GM19468 (cell line): ENCODE results near the gene CMTM5.

Source experiments
- ATAC-seq: cut with Tn5 transposase; IDR thresholded peaks from one replicate; pipeline ENCODE4 v1.9.1; 2021; ENCODE audit warnings: mild to moderate bottlenecking, moderate library complexity, moderate number of reproducible peaks; ENCODE audit not compliant: unreplicated experiment; ENCODE audit errors: extremely low read depth

Gene CMTM5

GRCh38 chr14:23357261-23357660 lies 19.6 kb upstream of the CMTM5 start:
- ATAC-seq: no peak

GRCh38 chr14:23358042-23358441 lies 18.8 kb upstream of the CMTM5 start:
- ATAC-seq: no peak

GRCh38 chr14:23358553-23359166 lies 18.2 kb upstream of the CMTM5 start:
- no peak for ATAC-seq

DNA sequence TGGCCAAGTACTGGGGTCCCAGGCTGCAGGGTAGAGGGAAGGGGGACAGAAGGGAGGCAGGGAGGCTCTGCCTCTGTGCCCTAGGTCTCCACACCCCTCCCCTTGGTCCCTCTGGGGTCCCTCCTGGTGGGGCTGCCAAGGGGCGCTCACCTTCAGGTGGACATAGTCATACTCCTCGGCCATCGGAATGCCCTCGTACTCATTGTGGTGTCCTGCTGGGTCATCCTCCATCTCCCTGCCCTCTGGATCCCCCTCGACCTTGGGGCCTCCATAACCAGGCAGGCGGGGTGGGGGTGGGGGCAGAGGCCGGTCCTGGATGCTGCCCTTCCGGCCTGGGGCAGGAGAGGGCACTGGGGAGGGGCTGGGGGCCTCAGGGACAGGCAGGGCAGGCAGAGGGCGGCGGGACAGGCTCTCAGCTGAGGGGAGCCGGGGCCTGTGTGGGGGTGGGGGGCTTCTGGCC lies 17.6 kb upstream of the CMTM5 start:
- no peak for ATAC-seq

DNA sequence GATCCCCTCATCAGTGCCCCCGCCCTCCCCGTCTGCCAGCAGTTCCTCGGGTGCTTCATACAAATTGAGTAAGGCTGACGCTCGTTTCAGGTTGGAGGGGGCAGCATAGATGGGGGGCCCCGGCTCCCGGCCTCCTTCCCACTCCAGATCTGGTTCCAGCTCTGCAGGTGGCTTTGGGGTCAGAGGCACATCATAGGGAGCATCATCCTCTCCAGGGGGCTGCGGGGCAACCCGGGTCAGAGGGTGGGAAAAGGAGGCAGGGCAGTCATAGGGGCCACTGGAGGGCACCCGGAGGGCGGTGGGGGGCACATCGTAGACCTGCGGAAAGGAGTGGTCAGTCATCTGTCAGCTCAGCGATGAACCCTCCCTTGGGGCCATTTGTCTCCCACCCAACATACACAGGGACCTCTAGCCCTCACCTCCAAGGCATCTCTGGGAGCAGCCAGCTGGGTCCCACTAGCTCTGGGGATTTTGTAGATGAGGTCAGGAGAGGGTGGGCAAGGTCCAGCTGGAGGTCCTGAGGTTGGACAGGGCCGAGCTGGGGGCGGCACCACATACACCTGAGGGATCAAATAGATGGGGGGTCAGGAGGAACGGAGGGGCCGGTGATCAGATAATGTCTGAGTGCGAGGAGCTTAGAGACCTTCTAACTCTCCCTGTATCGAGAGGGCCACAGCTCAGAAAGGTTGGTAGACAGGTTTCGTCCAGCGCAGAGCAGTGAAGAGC lies 17.0 kb upstream of the CMTM5 start:
- ATAC-seq: no peak

DNA sequence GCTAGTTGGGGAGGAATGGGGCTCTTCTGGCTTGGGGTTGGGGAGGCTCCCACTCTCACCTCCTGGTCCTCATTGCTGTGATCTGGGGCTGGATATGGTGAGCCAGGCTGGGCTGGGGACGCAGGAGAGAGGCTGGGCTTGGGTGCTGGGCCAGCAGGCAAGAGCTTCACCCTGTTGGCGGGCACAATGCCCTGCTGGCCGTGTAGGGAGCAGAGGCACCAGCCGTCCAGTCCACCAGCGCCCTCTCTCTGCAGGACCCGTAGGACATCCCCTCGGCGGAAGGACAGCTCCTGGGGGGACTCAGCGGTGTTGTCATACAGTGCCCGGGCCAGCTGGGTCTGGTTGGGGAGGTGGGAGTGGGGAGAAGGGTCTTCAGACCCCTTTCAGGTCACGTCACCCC lies 16.4 kb upstream of the CMTM5 start:
- no peak for ATAC-seq

DNA sequence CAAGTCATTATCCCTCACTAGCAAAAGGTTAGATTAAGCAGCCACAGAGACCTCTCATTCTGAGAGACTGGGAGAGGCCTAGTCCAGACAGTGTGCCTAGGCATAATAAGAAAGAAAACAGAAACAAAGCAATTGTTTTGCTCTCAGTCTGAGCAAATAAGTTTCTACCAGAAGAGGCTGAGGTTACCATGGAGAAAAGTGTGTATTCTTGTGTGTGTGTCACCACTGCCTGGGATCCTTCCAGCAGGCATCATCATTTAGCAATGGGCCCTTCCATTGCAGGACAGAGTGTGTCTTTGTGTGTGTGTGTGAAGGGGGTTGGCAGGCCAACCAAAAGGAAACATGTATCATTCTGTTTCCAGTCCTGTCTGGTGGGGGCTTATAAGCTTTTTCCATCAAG lies 15.5 kb upstream of the CMTM5 start:
- no peak for ATAC-seq

- no peak for ATAC-seq
Observed at GRCh38 chr14:23361763-23362162, 15.1 kb upstream of the CMTM5 start.

- ATAC-seq: no peak
Observed at GRCh38 chr14:23362200-23362599, 14.6 kb upstream of the CMTM5 start.

- no peak for ATAC-seq
Observed at GRCh38 chr14:23364164-23365035, 12.4 kb upstream of the CMTM5 start.

DNA sequence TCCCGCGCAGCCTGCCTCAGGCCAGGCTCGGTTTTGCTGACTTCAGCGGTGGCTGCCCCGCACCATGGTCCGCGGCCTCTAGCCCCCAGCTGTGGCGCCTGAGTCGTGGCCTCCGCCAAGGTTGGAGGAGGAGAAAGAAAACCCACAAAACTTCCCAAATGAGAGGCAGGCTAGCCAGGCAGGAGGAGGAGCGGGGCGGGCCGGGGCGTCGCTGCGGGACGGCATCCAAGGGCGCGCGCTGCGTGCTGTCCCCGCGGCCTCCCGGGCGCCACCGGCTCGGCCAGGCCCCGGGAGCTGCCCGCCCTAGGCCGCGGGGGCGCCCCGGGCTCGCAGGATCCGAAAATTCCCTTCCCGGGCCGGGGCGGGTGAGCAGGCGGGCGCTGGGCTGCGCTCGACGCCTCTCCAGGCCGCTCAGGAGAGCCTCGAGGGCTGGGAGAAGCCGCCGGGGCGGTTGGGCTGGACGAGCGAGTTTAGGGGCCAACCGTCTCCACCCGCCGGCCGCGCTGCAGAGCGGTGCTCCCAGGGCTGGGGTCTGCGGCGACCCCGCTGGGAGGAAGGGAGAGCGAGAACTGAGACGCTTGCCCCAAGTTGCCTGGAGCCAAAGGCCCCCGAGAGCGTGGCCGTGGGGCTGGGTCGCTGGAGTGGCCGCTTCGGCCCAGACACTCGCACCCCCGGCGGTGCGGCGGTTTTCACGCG lies 11.7 kb upstream of the CMTM5 start, which contains the start of gene EFS:
Gene EFS (minus strand): TSS at position 137 of the 696 bp plus-strand sequence. CDS start 147 bp downstream, outside the sequence.
- no peak for ATAC-seq

DNA sequence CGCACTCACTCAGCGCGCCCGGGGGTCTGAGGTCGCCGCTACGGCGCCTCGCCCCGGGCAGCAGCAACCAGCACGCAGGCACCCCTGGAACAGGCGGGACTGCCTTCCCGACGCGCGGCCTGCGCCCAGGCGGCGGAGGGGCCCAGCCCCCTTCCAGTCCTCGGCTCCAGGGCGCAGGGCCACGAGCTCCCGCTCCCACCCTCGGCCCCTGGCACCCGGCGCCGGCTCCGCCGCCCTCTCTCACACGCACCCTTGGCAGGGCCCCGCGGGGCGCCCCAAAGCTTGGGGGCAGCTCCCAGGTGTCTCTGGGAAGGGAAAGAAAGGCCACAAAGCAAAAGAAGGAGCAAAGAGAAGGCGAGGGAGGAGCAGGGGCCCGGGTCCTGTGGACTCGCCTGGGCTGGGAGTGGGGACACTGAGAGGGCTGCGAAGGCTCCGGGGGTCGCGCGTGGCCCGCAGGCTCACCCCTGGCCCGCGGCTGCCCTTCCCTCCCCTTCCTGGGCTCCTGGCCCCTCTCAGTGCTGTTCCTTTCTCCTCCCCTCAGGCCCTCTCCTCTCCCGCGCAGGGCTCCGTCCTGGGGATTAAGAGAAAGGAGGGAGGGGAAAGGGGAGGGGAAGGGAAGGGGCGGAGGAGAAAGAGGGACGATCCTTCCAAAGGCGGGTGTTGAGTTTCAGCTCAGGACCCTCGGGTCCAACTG lies 11.0 kb upstream of the CMTM5 start:
- ATAC-seq: no peak

GRCh38 chr14:23366426-23366921 lies 10.4 kb upstream of the CMTM5 start:
- no peak for ATAC-seq

DNA sequence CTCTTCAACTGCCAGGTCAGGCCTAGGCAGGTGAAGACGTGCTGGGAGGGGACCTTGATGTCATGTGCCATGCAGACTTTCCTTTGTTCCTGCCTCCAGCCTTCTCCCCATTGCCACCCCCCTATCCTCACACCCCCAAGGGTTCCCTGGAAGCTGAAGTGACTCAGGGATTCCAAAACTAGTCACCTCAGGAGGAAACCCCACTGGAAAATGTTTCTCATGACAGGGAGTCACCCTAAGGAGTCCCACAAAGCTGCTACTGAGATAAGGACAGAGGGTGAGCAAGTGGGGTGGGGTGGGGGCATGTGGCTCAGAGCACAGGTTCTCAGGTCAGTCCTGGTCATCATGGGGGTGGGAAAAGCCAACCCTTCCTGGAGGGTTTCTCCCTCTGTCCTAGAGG lies 6.6 kb upstream of the CMTM5 start:
- no peak for ATAC-seq

- ATAC-seq: no peak
Observed at GRCh38 chr14:23371865-23372264, 5.0 kb upstream of the CMTM5 start.

DNA sequence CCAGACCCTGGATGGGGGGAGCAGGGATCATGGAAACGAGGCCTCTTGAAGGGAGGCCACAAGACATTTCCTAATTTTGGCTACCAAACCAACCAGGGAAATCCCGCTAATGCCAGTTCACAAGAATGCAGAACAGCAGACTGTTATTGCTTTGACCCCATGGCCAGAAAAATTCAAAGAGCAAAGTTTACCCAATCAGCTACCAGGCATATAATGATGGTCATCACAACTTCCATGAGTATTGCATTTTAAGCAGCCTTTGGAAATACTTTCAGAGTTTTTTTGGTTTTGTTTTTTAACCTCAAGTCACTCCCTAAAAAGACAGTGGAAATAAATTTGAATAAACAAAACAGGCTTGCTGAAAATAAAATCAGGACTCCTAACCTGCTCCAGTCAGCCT lies 4.3 kb upstream of the CMTM5 start, which contains the start of gene IL25:
Gene IL25 (plus strand): TSS at position 301 of the 400 bp plus-strand sequence.
- ATAC-seq: no peak

GRCh38 chr14:23373041-23373440 lies 3.8 kb upstream of the CMTM5 start:
- no peak for ATAC-seq

GRCh38 chr14:23375527-23376251 lies 1.2 kb upstream of the CMTM5 start:
- ATAC-seq: no peak

- no peak for ATAC-seq
Observed at GRCh38 chr14:23377198-23377550, 328 bp downstream of the CMTM5 start.
